Panc1 (cell line): Measurements from ENCODE around the gene ZNF182. TPM values are rescaled to one million over a fixed set of nuclear protein-coding genes. Genes with fewer than 3 reads are reported as not detected.

Experiments used
- ATAC-seq: fragments of 200-7000 bp; cut with Tn5 transposase; 2 replicates; pipeline ENCODE4 v1.9.1; 2020; ENCODE audit warnings: mild to moderate bottlenecking, moderate library complexity
- BruUV-seq: library from RNA; stranded (reverse); fragments of 400-500 nt; replicated peaks from 2 replicates; lab custom pipeline; 2021; lab: Mats Ljungman, UMichigan
- CTCF ChIA-PET: fragments of 300-600 bp; sonication (Branson Sonifier 250); formaldehyde crosslinking; loops from one replicate; lab custom pipeline; 2022; ENCODE audit warnings: antibody characterized with exemption; lab: Charles Lee
- POLR2A ChIA-PET: fragments of 300-600 bp; sonication (Branson Sonifier 250); formaldehyde crosslinking; loops from one replicate; lab custom pipeline; 2022; ENCODE audit warnings: antibody characterized with exemption; lab: Charles Lee
- DNase-seq: peaks from one replicate; pipeline ENCODE4 v3.0.0-alpha.2; 2010; ENCODE audit warnings: low read depth, low spot score
- H3K27ac ChIP-seq: 2 replicates; pipeline ENCODE4 v1.5.1; 2011; ENCODE audit warnings: mild to moderate bottlenecking, low read length, inconsistent platforms
- H3K27me3 ChIP-seq: fragments of 200-500 bp; sonication (Bioruptor generic); 2 replicates; pipeline ENCODE4 v1.6.0; 2014; ENCODE audit warnings: low read length, inconsistent platforms; ENCODE audit not compliant: control insufficient read depth, insufficient read depth
- H3K36me3 ChIP-seq: fragments of 200-500 bp; sonication (Bioruptor generic); 2 replicates; pipeline ENCODE4 v1.5.1; 2014; ENCODE audit warnings: inconsistent platforms, mild to moderate bottlenecking, low read length, moderate library complexity; ENCODE audit not compliant: control insufficient read depth, insufficient read depth
- H3K4me1 ChIP-seq: 2 replicates; pipeline ENCODE4 v1.5.1; 2011; ENCODE audit warnings: inconsistent platforms, mild to moderate bottlenecking, low read length, moderate library complexity; ENCODE audit not compliant: control insufficient read depth, insufficient read depth
- H3K4me3 ChIP-seq, 2 experiments: 2 replicates each; pipeline ENCODE4 v1.5.1; 2011 to 2012; ENCODE audit warnings: low read depth in 2 of 2, low read length in 2 of 2, mild to moderate bottlenecking in 2 of 2, inconsistent platforms in 1 of 2, moderate library complexity in 1 of 2
- H3K9me3 ChIP-seq: fragments of 200-500 bp; sonication (Bioruptor generic); 2 replicates; pipeline ENCODE4 v1.5.1; 2014; ENCODE audit warnings: low read depth, mild to moderate bottlenecking, inconsistent platforms, low read length, moderate library complexity; ENCODE audit not compliant: control insufficient read depth, insufficient read depth
- POLR2AphosphoS5 ChIP-seq: IDR thresholded peaks from 2 replicates; pipeline ENCODE4 v1.6.1; 2012; ENCODE audit warnings: mild to moderate bottlenecking, low read depth, low read length, moderate library complexity
- SIN3A ChIP-seq: IDR thresholded peaks from 2 replicates; pipeline ENCODE4 v1.6.1; 2012; ENCODE audit warnings: low read depth, mild to moderate bottlenecking, low read length, moderate library complexity, borderline replicate concordance; ENCODE audit not compliant: insufficient read depth
- TCF7L2 ChIP-seq: IDR thresholded peaks from 2 replicates; pipeline ENCODE4 v1.6.1; 2011; ENCODE audit warnings: mild to moderate bottlenecking, low read depth, low read length, inconsistent platforms
- in situ Hi-C: cut with HindIII; loops from 2 replicates; pipeline ENCODE4 v1.10.0; 2016; ENCODE audit warnings: low sequenced_read_pairs, low pct_unique_long_range_greater_than_20kb
- intact Hi-C: fragments of 100-400 bp; cut with micrococcal nuclease; formaldehyde crosslinking; loops from one replicate; pipeline ENCODE4 v1.10.0; 2022; ENCODE audit not compliant: unreplicated experiment
- total RNA-seq: library from RNA; stranded (reverse); gene quantifications from one replicate; pipeline ENCODE4 v1.2.1, GENCODE V29; 2021; ENCODE audit not compliant: unreplicated experiment
- TF ChIP-seq, protein P1 (sequence below), 2 experiments: IDR thresholded peaks; 2 replicates each; pipeline ENCODE4 v1.6.1; 2011 to 2012; ENCODE audit warnings: low read depth in 2 of 2, control low read depth in 1 of 2, low read length in 1 of 2, mild to moderate bottlenecking in 1 of 2, moderate library complexity in 1 of 2; ENCODE audit not compliant: insufficient read depth in 1 of 2
- TF ChIP-seq, protein P2 (sequence below): fragments of 450-650 bp; IDR thresholded peaks from 2 replicates; pipeline ENCODE4 v1.5.1; 2017; ENCODE audit warnings: mild to moderate bottlenecking

ZNF182 gene
- total RNA-seq, 1 experiment from 2014 or later: 11.1 TPM

DNA sequence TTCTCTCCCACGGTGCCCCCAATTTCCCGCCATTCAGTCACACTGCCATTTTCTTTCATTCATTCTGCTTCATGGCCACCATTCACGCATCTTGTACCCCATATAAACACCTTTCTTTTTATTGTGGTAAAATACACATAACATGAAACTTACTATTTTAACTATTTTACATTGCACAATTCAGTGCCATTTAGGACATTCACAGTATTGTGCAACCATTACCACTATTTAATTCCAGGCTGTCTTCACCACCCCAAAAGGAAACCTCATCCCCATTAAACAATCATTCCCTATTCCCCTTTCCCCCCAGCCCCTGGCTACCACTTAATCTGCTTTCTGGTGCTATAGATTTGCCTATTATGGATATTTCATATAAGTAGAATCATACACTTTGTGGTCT is 18.9 kb upstream of the ZNF182 start:
- ATAC-seq: no peak
- DNase-seq: no peak
- intact Hi-C loops: no loop called here
- no TSS peak for BruUV-seq
- H3K36me3 ChIP-seq: no peaks in the 10 kb centered on the region
- POLR2A ChIA-PET: no interaction called here
- no peaks in the 10 kb centered on the region; the same call in 1 of the 2 replicates for H3K4me1 ChIP-seq
- TF ChIP-seq, protein P1, sequence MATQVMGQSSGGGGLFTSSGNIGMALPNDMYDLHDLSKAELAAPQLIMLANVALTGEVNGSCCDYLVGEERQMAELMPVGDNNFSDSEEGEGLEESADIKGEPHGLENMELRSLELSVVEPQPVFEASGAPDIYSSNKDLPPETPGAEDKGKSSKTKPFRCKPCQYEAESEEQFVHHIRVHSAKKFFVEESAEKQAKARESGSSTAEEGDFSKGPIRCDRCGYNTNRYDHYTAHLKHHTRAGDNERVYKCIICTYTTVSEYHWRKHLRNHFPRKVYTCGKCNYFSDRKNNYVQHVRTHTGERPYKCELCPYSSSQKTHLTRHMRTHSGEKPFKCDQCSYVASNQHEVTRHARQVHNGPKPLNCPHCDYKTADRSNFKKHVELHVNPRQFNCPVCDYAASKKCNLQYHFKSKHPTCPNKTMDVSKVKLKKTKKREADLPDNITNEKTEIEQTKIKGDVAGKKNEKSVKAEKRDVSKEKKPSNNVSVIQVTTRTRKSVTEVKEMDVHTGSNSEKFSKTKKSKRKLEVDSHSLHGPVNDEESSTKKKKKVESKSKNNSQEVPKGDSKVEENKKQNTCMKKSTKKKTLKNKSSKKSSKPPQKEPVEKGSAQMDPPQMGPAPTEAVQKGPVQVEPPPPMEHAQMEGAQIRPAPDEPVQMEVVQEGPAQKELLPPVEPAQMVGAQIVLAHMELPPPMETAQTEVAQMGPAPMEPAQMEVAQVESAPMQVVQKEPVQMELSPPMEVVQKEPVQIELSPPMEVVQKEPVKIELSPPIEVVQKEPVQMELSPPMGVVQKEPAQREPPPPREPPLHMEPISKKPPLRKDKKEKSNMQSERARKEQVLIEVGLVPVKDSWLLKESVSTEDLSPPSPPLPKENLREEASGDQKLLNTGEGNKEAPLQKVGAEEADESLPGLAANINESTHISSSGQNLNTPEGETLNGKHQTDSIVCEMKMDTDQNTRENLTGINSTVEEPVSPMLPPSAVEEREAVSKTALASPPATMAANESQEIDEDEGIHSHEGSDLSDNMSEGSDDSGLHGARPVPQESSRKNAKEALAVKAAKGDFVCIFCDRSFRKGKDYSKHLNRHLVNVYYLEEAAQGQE (IDR thresholded peaks at IDR 0.05; ENCODE audit: insufficient read depth in 1 of 2, low read depth in 2 of 2, low read length in 1 of 2): no peak
- TF ChIP-seq, protein P2, sequence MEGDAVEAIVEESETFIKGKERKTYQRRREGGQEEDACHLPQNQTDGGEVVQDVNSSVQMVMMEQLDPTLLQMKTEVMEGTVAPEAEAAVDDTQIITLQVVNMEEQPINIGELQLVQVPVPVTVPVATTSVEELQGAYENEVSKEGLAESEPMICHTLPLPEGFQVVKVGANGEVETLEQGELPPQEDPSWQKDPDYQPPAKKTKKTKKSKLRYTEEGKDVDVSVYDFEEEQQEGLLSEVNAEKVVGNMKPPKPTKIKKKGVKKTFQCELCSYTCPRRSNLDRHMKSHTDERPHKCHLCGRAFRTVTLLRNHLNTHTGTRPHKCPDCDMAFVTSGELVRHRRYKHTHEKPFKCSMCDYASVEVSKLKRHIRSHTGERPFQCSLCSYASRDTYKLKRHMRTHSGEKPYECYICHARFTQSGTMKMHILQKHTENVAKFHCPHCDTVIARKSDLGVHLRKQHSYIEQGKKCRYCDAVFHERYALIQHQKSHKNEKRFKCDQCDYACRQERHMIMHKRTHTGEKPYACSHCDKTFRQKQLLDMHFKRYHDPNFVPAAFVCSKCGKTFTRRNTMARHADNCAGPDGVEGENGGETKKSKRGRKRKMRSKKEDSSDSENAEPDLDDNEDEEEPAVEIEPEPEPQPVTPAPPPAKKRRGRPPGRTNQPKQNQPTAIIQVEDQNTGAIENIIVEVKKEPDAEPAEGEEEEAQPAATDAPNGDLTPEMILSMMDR: no peak
- TF ChIP-seq TCF7L2: no peak
- TF ChIP-seq SIN3A: no peak
- TF ChIP-seq POLR2AphosphoS5: no peak
- H3K27ac ChIP-seq: no peak overlapping the region
- H3K4me3 ChIP-seq: no peak overlapping the region
- in situ Hi-C loops: no loop called here
- H3K27me3 ChIP-seq: no peaks in the 10 kb centered on the region
- CTCF ChIA-PET: no interaction called here
- H3K9me3 ChIP-seq: no peaks in the 10 kb centered on the region

DNA sequence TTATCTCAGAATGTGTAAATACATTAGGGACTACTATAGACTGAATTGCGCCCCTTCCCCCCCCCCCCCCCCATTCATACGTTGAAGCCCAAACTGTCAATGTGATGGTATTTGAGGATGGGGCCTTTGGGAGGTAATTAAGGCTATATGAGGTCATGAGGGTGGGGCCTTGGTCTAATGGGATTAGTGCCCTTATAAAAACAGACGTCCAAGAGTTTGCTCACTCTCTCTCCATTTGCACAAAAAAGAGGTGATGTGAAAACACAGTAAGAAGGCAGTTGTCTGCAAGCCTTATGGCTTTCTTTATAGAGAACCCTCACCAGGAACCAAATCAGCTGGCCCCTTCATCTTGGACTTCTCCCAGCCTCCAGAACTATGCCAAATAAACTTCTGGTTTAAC is 18.3 kb upstream of the ZNF182 start:
- CTCF ChIA-PET: no interaction called here
- DNase-seq (no peak), ATAC-seq (no peak)
- Histone ChIP-seq H3K27ac (no peak overlapping the region; the same call in 1 of the 2 replicates), H3K4me3 (peak overlapping the region in 1 of 2 experiments; percentile 68; a peak in 1 of 4 replicates), H3K9me3 (no peaks in the 10 kb centered on the region), H3K4me1 (no peaks in the 10 kb centered on the region; the same call in 1 of the 2 replicates), H3K27me3 (no peaks in the 10 kb centered on the region), H3K36me3 (no peaks in the 10 kb centered on the region)
- BruUV-seq: no TSS peak
- TF ChIP-seq, protein P1 (IDR thresholded peaks at IDR 0.05; ENCODE audit: insufficient read depth in 1 of 2, low read depth in 2 of 2, low read length in 1 of 2): no peak
- TF ChIP-seq SIN3A (no peak), TCF7L2 (no peak)
- POLR2A ChIA-PET: no interaction called here
- in situ Hi-C loops: no loop called here
- intact Hi-C loops: no loop called here
